ENCODE measurements around the gene EPB41L2.

DNA sequence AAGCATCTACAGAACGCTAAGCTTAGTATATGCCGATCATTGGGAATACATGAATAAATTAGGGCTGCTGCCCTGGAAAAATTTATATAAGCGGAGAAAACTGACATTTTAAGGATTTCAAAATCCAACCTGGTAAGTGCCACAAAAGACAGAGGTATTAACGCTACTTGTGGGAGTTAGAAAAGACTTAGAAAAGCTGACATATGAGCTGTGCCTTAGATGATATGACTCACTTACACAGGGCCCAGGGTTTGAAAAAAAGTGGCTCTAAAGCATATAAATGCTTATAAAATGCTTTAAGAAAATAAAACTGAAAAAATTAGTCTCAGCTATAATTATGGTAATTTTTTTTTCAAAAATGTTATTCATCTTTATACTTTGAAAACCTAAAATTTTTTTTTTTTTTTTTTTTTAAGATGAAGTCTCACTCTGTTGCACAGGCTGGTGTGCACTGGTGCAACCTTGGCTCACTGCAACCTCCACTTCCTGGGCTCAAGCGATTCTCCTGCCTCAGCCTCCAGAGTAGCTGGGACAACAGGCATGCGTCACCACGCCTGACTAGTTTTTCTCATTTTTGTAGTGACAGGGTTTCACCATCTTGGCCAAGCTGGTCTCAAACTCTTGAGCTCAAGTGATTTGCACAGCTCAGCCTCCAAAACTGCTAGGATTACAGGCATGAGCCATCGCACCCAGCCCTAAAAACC lies 25.7 kb downstream of the EPB41L2 start:
- TF ChIP-seq, protein P1, sequence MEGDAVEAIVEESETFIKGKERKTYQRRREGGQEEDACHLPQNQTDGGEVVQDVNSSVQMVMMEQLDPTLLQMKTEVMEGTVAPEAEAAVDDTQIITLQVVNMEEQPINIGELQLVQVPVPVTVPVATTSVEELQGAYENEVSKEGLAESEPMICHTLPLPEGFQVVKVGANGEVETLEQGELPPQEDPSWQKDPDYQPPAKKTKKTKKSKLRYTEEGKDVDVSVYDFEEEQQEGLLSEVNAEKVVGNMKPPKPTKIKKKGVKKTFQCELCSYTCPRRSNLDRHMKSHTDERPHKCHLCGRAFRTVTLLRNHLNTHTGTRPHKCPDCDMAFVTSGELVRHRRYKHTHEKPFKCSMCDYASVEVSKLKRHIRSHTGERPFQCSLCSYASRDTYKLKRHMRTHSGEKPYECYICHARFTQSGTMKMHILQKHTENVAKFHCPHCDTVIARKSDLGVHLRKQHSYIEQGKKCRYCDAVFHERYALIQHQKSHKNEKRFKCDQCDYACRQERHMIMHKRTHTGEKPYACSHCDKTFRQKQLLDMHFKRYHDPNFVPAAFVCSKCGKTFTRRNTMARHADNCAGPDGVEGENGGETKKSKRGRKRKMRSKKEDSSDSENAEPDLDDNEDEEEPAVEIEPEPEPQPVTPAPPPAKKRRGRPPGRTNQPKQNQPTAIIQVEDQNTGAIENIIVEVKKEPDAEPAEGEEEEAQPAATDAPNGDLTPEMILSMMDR (conservative IDR thresholded peaks at IDR 0.05; ENCODE audit: low read depth, low read length): no peak
- no peak for TF ChIP-seq EZH2 (IDR thresholded peaks at IDR 0.05; ENCODE audit: borderline replicate concordance, low read depth, low read length, poor library complexity, severe bottlenecking)
